GM21381 (cell line): Measurements from ENCODE around the gene TIMMDC1.
"Not testable (repeated sequence)": the region's sequence is repeated elsewhere in the genome, so short reads cannot be mapped to it uniquely, and the experiment has no call there.

Source experiments
- ATAC-seq: cut with Tn5 transposase; IDR thresholded peaks from one replicate; pipeline ENCODE4 v1.9.1; 2021; ENCODE audit warnings: mild to moderate bottlenecking, moderate library complexity; ENCODE audit not compliant: unreplicated experiment

TIMMDC1 gene

GRCh38 chr3:119553823-119554415 lies 55.6 kb downstream of the TIMMDC1 start:
- no peak for ATAC-seq

- no peak for ATAC-seq
Measured at GRCh38 chr3:119555309-119555735, 57.0 kb downstream of the TIMMDC1 start.

GRCh38 chr3:119555929-119556328 lies 57.6 kb downstream of the TIMMDC1 start:
- ATAC-seq: no peak

GRCh38 chr3:119557192-119557876 lies 59.0 kb downstream of the TIMMDC1 start:
- no peak for ATAC-seq

- ATAC-seq: no peak
Measured at GRCh38 chr3:119557877-119558269, 59.5 kb downstream of the TIMMDC1 start.

- ATAC-seq: no peak
Measured at GRCh38 chr3:119558626-119559317, 60.4 kb downstream of the TIMMDC1 start.

- peak; percentile 56 for ATAC-seq
Measured at GRCh38 chr3:119559441-119559963, 61.2 kb downstream of the TIMMDC1 start, which contains the start of gene CD80. TSS of gene CD80 (minus strand) at chr3:119559614. CDS start at chr3:119557728, 1,886 bp downstream.

- no peak for ATAC-seq
Measured at GRCh38 chr3:119560160-119560559, 61.8 kb downstream of the TIMMDC1 start.

GRCh38 chr3:119562307-119562961 lies 64.1 kb downstream of the TIMMDC1 start:
- peak; percentile 70 for ATAC-seq

- not testable (repeated sequence) for ATAC-seq
Measured at GRCh38 chr3:119563334-119563733, 65.0 kb downstream of the TIMMDC1 start.

GRCh38 chr3:119569156-119569555 lies 70.8 kb downstream of the TIMMDC1 start:
- ATAC-seq: no peak

GRCh38 chr3:119570229-119570628 lies 71.9 kb downstream of the TIMMDC1 start:
- no peak for ATAC-seq

- ATAC-seq: no peak
Measured at GRCh38 chr3:119571230-119571629, 72.9 kb downstream of the TIMMDC1 start.

GRCh38 chr3:119571688-119572087 lies 73.3 kb downstream of the TIMMDC1 start:
- ATAC-seq: no peak
